SK-N-DZ (cell line): Measurements from ENCODE around the gene C1QTNF9.
A peak's percentile ranks its signal among the peaks of the same experiment; 100 is the strongest.
"Not testable (repeated sequence)": the region's sequence is repeated elsewhere in the genome, so short reads cannot be mapped to it uniquely, and the experiment has no call there.

Source experiments
- DNase-seq: peaks from one replicate; pipeline ENCODE4 v3.0.0-alpha.2; 2015; ENCODE audit warnings: low spot score

The C1QTNF9 gene

DNA sequence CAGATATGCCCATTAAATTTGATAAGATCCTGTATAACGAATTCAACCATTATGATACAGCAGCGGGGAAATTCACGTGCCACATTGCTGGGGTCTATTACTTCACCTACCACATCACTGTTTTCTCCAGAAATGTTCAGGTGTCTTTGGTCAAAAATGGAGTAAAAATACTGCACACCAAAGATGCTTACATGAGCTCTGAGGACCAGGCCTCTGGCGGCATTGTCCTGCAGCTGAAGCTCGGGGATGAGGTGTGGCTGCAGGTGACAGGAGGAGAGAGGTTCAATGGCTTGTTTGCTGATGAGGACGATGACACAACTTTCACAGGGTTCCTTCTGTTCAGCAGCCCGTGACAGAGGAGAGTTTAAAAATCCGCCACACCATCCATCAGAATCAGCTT lies 12.0 kb downstream of the C1QTNF9 start:
- DNase-seq = not testable (repeated sequence)

DNA sequence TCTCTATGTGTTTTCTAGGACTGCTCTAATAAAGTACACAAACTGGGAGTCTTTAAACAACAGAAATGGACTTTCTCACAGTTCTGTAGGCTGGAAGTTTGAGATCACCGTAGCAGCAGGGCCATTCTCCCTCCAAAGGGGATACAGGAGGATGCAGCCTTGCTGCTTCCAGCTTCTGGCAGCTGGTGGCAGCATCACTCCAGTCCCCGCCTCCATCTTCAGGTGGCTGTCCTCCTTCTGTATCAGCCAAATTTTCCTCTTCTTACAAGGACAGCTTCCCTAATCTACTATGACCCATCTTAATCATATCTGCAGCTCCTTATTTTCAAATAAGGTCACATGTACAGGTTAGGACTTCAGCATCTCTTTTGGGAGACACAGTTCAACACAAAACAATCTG lies 13.1 kb downstream of the C1QTNF9 start:
- not testable (repeated sequence) for DNase-seq

DNA sequence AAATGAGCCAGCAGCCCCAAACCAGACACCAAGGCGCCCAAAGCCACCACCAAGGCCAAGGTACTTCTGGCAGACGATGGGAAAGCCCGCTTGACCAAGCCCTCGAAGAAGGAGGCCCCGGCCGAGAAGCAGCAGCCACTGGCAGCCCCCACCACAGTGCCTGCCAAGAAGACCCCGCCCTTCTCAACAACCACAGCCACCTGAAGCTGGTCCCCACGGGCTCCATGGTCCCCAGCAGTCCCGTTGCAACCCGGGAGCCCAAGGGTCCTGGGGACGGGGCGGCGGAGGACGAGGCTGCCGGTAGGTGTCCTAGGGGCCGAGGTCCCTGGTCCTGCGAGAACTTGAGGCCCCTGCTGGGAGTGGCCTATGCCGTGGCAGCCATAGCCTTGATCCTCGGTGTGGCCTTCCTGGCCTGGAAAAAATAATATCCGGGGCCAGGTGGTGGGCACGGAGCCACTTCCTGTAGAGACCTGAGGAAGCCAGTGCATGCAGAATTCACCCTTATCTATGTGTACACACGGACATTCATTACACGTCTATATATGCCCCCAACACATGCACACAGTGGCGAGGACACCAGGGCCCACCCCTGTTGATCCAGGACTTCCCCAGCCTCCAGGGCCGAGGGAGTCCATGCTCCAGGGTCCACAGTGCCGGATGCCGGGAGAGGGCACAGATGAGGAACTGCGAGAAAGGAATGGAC lies 13.8 kb downstream of the C1QTNF9 start:
- no peak for DNase-seq

DNA sequence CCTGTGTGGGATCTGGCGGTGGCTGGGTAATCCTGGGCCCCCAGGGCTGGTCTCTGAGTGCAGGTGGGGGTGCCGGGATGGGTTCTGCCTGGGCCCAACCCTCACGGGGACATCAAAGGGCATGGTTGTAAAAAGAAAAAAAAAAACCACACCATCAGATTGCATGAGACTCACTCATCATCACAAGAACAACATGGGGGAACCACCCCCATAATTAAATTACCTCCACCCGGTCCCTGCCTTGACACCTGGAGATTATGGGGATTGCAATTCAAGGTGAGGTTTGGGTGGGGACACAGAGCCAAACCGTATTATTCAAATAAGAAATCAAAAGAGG lies 14.3 kb downstream of the C1QTNF9 start:
- DNase-seq = no peak

DNA sequence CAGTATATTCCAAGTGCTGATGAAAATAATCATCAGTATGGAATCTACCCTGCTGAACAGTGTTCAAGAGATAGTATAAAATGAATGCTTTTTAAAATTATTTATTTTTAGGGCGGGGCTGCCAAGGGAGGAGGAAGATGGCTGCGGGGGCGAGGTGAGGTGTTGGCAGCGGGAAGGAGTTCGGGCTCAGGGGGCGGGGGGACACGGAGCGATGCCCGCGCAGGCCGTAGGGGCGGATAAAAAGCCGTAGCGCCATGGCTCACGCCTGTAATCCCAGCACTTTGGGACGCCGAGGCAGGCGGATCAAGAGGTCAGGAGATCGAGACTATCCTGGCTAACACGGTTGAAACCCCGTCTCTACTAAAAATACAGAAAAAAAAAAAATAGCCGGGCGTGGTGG lies 18.2 kb downstream of the C1QTNF9 start:
- DNase-seq = not testable (repeated sequence)

DNA sequence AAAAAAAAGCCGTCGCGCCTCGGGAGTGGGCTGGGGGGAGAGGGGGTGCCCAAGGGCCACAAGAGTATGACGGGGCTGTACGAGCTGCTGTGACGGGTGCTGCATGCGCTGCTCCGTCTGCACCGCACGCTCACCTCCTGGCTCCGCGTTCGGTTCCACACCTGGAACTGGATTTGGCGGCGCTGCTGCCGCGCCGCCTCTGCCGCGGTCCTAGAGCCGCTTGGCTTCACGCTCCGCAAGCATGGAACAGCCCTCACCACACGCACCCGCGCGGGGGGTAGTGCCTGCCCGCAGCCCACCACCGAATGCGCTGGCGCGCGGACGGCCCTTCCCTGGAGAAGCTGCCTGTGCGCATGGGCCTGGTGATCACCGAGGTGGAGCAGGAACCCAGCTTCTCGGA lies 18.8 kb downstream of the C1QTNF9 start:
- DNase-seq = no peak

DNA sequence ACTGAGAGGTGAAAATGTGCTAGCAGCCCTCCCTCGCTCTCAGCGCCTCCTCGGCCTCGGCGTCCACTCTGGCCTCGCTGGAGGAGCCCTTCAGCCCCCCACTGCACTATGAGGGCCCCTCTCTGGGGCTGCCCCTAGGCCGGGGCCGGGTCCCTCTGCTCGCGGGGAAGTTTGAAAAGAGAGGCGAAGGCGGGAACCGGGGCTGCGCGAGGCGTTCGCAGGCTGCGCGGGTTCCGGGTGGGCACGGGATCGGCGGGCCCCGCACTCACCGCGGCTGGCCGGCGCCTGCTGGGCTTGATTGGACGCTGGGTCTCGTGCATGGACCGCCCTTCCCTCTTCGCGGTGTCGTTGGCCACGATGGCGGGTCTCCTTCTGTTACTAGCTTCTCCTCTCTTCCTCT lies 29.3 kb downstream of the C1QTNF9 start:
- DNase-seq = no peak

DNA sequence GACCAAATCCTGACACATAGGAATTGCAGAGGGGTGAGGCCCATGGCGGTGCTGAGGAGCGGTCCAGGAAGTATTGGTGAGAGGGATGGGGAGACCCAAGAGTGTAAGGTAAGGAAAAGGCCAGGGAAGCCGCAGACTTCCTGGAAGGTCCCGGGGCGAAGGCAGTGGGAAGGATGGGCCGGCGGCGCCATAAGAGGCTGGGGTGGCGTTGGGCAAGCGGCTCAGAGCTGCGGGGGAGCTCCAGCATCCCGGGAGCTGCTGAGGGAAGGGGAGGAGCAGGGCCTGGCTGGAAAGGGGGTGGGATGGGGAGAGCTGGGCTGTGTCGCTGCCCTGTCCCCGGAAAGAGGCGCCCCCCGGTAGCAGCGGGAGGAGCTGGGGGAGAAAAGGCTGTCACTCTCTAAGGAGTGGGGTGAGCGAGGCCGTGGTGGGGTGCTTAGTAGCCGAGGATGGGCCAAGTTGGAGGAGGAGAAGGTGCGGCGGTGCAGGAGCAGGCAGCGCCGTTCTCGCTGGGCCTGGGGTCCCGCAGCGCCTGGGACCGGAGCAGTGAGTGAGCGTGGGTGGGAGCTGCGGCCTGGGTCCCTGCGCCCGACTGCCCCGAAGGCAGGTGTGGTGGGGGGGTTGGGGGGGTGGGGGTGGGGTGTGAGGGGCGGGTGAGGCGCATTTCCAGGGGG lies 30.7 kb downstream of the C1QTNF9 start:
- DNase-seq = no peak

DNA sequence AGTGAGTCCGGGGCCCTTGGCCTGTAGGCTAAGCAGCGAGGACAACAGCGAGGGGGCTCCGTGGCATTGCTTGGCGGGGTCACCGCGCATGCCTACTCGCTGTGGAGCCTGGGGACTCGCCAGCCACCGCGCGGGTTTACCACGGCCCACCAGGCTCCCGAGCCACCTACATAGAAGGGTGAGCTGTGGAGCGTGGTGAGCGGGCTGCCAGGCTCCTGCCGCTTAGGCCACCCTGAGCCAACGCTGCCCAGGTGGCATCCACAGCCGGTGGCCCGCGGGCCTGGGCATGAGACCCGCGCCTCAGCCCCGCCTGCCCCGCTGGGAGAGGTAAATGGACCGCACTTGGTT lies 31.2 kb downstream of the C1QTNF9 start:
- DNase-seq = no peak

DNA sequence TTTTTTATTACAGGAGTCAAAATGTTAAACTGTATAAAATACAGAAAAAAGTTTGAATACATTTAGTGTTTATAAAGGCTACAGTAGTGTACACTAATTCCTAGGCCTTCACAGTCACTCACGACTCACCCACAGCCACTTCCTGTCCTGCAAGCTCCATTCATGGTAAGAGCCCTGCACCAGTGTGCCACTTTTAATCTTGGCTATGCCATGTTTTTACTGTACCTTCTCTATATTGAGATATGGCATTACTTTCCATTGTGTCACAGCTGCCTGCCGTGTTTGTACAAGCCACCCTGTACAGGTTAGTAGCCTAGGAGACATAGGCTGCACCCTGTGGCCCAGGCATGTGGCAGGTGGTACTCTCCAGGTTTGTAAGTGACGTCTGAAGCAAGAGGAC lies 32.1 kb downstream of the C1QTNF9 start:
- no peak for DNase-seq

DNA sequence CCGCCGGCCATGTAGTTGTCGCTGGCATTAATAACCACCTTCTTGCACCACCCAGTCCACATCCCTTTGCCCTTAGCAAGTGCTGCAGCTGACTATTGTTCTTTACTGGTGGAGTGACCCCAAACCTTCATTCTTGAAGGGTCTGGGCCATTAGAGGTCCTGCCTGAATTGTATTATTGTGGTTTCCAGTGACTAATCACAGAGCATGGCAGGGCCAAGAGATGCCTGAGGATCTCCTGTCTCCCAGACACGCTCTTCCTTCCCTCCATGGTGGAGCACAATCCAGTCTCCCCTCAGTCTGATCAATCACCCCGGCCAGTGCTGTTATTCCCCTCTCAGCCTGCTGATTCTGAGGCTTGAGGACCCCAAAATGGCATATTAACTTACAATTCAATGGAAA lies 39.0 kb downstream of the C1QTNF9 start:
- DNase-seq = no peak

DNA sequence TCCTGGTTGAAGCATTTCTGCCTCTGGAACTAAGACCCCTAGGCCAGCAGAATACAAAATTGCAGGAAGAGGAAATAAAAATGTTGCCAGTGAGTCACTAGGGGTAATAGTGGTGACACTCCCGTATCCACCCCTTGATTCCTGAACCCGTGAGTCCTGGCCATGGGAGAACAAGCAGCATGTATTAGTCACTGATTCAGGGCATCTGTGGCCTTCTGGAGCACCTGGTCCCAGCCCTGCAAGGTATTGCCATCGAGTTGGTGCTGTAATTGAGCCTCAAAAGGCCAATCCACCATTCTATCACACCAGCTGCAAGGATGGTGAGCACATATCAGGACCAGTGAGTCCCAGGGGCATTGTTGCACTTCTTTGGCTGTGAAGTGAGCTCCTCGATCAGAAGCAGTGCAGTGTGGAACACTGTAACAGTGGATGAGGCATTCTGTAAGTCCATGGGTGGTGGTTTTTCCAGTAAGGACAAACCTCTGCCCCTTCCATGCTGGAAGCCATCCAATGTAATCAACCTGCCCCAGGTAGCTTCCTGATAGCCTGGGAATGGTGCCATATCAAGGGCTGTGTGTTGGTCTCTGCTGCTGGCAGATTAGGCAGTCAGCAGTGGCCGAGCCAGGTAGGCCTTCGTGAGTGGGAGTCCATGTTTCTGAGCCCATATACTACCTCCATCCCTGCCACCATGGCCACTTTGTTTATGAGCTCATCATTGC lies 39.6 kb downstream of the C1QTNF9 start:
- no peak for DNase-seq

DNA sequence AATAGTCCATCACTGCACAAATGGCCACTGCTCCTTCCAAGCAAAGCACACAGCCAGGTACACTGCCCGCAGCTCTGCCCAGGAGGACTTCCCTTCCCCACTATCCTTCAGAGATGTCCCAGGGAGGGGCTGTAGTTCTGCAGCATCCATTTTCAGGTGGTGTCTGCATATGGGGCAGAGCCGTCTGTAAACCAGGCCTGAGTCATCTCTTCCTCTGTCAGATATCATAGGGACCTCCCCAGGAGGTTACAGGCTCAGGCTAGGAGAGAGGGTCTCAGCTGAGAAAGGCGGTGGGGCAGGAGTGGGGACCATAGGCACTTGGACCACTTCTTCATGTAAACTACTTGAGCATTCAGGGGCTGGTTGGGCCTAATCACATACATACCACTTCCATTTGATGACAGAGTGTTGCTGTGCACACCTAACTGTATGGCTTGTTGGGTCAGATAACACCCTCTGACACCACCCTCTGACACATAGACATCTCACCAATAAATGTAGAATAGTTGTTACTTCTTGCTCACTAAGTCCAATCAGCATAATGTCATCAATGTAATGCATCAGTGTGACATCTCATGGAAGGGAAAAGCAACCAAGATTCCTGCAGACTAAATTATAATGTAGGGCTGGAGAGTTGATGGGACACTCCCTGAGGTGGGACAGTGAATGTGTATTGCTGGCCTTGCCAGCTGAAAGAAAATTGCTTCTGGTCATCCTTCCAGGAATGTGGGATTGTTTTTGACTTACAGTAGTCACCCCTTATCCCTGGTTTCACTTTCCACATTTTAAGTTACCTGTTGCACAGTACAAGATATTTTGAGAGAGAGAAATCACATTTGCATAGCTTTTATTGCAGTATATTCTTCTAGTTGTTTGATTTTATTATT lies 40.6 kb downstream of the C1QTNF9 start:
- DNase-seq = not testable (repeated sequence)

DNA sequence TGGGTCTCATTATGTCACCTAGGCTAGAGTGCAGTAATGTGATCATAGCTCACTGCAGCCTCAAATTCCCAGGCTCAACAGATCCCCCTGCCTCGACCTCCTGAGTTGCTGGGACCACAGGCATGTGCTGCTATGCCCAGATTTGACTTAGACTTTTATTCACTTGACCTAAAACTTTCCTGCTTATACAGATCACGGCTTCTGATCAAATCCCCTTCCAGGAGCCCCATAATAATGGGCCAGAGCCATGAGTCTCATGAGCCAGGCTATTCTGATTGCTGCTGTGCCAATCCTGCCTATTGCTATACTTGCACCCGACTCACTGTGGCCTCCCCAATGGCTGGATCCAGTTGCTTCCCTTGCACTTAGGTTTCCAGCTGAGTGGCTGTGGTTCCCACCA lies 42.0 kb downstream of the C1QTNF9 start:
- no peak for DNase-seq

DNA sequence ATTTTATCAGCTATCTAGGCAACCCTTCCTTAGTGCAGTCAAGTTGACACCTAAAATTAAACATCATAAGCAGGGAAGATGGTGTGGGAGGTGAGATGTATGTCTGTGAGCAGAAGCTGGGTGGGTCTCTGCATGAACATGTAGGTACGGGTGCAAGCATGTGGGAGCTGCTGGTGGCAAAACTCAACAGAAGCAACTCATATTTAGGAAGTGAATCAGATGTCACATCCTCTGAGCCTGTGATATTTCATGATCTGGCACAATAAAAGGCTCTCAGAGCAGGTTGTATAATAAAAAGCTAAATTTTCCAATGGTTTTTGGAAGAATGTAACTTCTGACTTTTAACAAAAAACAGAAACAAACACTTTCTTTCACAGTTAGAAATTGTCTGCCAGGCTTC lies 44.4 kb downstream of the C1QTNF9 start:
- no peak for DNase-seq

DNA sequence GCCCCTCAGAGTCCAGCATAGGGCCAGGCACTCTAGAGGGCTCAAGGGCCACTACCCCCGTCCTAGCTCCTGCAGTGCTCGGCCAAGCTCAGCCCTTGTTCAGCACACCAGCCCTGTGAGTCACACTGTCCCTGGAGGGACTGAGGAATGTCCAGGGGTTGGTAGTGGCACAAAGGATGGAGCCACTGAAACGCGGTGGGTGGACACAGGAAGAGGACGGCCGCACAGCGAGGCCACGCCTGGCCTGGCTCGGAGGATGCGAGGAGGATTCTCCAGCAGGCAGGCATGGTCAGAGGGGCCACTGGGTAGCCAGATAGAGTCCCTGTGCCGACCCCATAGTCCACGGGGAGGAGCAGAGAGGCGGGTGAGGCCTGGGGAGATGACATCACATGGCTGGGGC lies 45.7 kb downstream of the C1QTNF9 start:
- no peak for DNase-seq

DNA sequence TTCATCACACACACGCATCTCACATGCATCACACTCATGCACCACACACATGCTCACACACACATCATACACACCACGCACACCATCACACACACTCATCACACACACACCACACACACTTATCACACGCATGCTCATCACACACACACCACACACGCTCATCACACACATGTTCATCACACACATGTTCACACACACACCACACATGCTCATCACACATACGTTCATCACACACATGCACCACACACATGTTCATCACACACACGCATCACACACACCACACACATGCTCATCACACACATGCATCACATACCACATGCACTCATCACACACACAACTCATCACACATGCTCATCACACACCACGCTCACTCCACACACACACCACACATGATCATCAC lies 46.9 kb downstream of the C1QTNF9 start:
- DNase-seq = no peak

DNA sequence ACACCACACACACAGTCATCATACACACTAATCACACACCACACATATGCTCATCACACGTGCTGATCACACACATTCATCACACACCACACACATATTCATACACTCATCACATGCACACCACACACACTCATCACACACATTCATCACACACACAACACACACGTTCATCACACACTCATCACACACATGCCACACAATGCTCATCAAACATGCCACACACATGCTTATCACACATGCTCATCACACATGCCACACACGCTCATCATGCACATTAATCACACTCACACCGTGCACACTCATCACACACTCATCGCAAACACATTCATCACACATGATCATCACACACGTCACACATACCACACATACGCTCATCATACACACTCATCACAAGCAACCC lies 47.5 kb downstream of the C1QTNF9 start:
- DNase-seq = no peak

DNA sequence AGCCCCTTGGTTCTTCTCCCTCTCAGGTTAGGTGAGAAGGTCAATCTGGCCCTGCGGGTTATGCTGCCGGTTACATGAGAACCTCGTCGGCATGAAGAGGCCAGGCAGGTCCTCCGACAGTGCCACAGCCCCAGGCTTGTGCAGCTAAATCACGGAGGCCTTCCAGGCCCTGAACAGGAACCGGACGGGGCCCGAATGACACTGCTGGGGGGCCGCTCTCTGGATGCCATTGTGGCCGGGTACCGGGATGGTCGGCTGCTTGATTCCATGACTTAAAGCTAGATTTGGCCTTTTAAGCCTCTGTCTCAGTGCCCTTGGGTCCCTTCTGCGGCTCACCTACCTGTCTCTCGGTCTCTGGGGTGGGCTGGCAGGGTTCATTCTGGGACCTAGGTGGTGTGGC lies 48.4 kb downstream of the C1QTNF9 start:
- no peak for DNase-seq

DNA sequence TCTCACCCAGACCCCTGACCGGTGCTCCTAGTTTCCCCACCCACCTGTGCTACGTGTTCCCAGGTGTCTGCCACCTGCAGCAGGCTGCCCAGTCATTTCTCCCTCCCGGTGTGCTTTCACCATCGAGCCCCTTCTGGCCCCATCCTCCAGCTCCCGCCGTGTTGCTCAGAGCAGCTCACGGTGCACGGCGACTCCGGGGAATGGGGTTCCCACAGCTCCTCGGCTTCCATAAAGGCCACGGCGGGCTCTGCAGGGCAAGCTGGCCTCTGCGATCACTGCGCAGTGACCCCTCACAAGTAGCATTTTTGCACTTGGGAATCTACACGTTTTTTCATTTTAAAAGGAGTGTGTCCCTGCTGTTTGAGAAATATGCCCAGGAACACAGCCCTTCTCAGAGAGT lies 49.5 kb downstream of the C1QTNF9 start:
- not testable (repeated sequence) for DNase-seq

DNA sequence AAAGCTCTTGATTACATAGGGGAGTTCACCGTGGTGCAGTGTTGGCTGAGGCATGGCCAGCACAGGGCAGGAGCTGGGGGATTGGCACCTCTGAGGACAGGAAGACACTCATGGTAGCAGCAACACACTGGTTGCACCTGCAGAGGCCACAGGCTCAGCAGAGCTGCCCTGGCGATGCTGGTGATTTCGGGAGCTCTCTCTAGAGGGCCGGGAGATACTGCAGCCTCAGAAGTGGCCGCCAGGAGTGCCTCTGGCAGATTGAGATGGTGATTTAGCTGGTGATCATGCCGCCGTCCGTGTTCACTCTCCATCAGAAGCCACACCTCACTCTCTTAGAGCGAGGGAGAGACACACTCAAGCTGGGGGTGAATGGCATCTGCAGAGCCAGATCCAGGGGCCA lies 49.9 kb downstream of the C1QTNF9 start:
- peak; percentile 19 for DNase-seq

DNA sequence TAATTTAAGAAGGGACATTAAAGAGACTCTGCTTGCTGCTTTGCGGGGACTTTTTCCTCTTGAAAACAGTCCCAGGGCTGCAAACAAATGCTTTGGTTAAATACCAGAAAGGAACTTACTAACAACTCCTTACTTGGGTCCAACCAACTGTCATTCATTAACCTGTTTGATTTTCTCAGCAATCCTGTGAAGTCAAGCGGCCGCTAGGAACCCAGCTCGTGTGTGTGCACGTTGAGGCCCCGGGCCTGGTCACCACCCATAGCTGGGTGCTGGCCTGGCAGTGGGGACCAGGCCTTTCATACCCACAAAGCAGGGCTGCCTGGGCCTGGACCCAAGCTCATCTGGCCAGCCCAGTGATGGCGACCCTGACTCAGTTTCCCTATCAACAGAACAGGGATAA lies 50.7 kb downstream of the C1QTNF9 start:
- no peak for DNase-seq
